Mesenchymal stem cell (in vitro differentiated cells and primary cell): ENCODE measurements around the gene USP7.
"Not testable (repeated sequence)": the region's sequence is repeated elsewhere in the genome, so short reads cannot be mapped to it uniquely, and the experiment has no call there.

Source experiments
- DNase-seq: peaks from one replicate; pipeline ENCODE4 v3.0.0-alpha.2; 2013
- H2AFZ ChIP-seq: one replicate; pipeline ENCODE4 v1.6.1; 2013; ENCODE audit warnings: low read depth, mild to moderate bottlenecking, control low read depth, inconsistent platforms, low read length, moderate library complexity
- H2AK5ac ChIP-seq: 2 replicates; pipeline ENCODE4 v1.6.1; 2013; ENCODE audit warnings: low read length, moderate library complexity, mild to moderate bottlenecking, inconsistent platforms; ENCODE audit not compliant: severe bottlenecking
- H2BK120ac ChIP-seq: one replicate; pipeline ENCODE4 v1.6.1; 2013; ENCODE audit warnings: low read depth, mild to moderate bottlenecking, inconsistent platforms, low read length, moderate library complexity
- H2BK12ac ChIP-seq, 2 experiments: one replicate each; pipeline ENCODE4 v1.6.1; 2013; ENCODE audit warnings: inconsistent platforms in 2 of 2, low read length in 2 of 2, mild to moderate bottlenecking in 2 of 2, moderate library complexity in 2 of 2, control low read depth in 1 of 2
- H2BK15ac ChIP-seq: one replicate; pipeline ENCODE4 v1.6.1; 2013; ENCODE audit warnings: mild to moderate bottlenecking, low read depth, inconsistent platforms; ENCODE audit not compliant: poor library complexity, severe bottlenecking
- H2BK5ac ChIP-seq: 2 replicates; pipeline ENCODE4 v1.6.1; 2013; ENCODE audit warnings: low read depth, mild to moderate bottlenecking, low read length, control low read depth, inconsistent platforms; ENCODE audit not compliant: poor library complexity, severe bottlenecking
- H3K14ac ChIP-seq, 2 experiments: one replicate each; pipeline ENCODE4 v1.6.1; 2013; ENCODE audit warnings: inconsistent platforms in 2 of 2, low read length in 2 of 2, control low read depth in 1 of 2, mild to moderate bottlenecking in 1 of 2, moderate library complexity in 1 of 2
- H3K18ac ChIP-seq, 2 experiments: one replicate each; pipeline ENCODE4 v1.6.1; 2013; ENCODE audit warnings: inconsistent platforms in 2 of 2, low read length in 2 of 2, control low read depth in 1 of 2, low read depth in 1 of 2, mild to moderate bottlenecking in 1 of 2
- H3K23ac ChIP-seq, 2 experiments: one replicate each; pipeline ENCODE4 v1.6.1; 2013; ENCODE audit warnings: inconsistent platforms in 2 of 2, low read length in 2 of 2, mild to moderate bottlenecking in 2 of 2, moderate library complexity in 2 of 2, control low read depth in 1 of 2
- H3K27ac ChIP-seq: 2 replicates; pipeline ENCODE4 v1.5.1; 2013; ENCODE audit warnings: mild to moderate bottlenecking, moderate library complexity, low read length, control low read depth, inconsistent platforms; ENCODE audit not compliant: poor library complexity, severe bottlenecking
- H3K27me3 ChIP-seq, 2 experiments: 2 replicates each; pipeline versions ENCODE4 v1.6.1 to v1.7.0; 2013; ENCODE audit warnings: low read length in 2 of 2, mild to moderate bottlenecking in 2 of 2, moderate library complexity in 2 of 2, control low read depth in 1 of 2, inconsistent platforms in 1 of 2; ENCODE audit not compliant: control insufficient read depth in 1 of 2, insufficient read depth in 1 of 2
- H3K36me3 ChIP-seq, 2 experiments: 2 replicates each; pipeline versions ENCODE4 v1.6.1 to v1.7.0; 2013; ENCODE audit warnings: low read length in 2 of 2, control low read depth in 1 of 2, inconsistent platforms in 1 of 2, low read depth in 1 of 2, mild to moderate bottlenecking in 1 of 2; ENCODE audit not compliant: insufficient read depth in 2 of 2, control insufficient read depth in 1 of 2
- H3K4ac ChIP-seq, 2 experiments: one replicate each; pipeline ENCODE4 v1.6.1; 2013; ENCODE audit warnings: inconsistent platforms in 2 of 2, low read length in 2 of 2, mild to moderate bottlenecking in 2 of 2, moderate library complexity in 2 of 2, control low read depth in 1 of 2, low read depth in 1 of 2
- H3K4me1 ChIP-seq: 2 replicates; pipeline ENCODE4 v1.6.1; 2013; ENCODE audit warnings: low read depth, low read length, control low read depth; ENCODE audit not compliant: control insufficient read depth, insufficient read depth
- H3K4me2 ChIP-seq: 2 replicates; pipeline ENCODE4 v1.6.1; 2013; ENCODE audit warnings: low read length, mild to moderate bottlenecking, inconsistent platforms; ENCODE audit not compliant: poor library complexity, severe bottlenecking
- H3K4me3 ChIP-seq, 2 experiments: 2 replicates each; pipeline versions ENCODE4 v1.5.1 to v1.7.0; 2013; ENCODE audit warnings: low read length in 2 of 2, mild to moderate bottlenecking in 2 of 2, control low read depth in 1 of 2, low read depth in 1 of 2; ENCODE audit not compliant: insufficient read depth in 1 of 2
- H3K79me1 ChIP-seq: replicated peaks from 2 replicates; pipeline ENCODE4 v1.6.1; 2013; ENCODE audit warnings: mild to moderate bottlenecking, control low read depth, low read length, inconsistent platforms; ENCODE audit not compliant: poor library complexity, severe bottlenecking
- H3K9ac ChIP-seq: 2 replicates; pipeline ENCODE4 v1.7.0; 2013; ENCODE audit warnings: mild to moderate bottlenecking, low read length, moderate library complexity
- H3K9me3 ChIP-seq: 2 replicates; pipeline ENCODE4 v1.7.0; 2013; ENCODE audit warnings: mild to moderate bottlenecking, low read length; ENCODE audit not compliant: control insufficient read depth
- H4K8ac ChIP-seq: one replicate; pipeline ENCODE4 v1.6.1; 2013; ENCODE audit warnings: inconsistent platforms, mild to moderate bottlenecking, low read length, moderate library complexity
- H4K91ac ChIP-seq: one replicate; pipeline ENCODE4 v1.6.1; 2013; ENCODE audit warnings: mild to moderate bottlenecking, low read length, inconsistent platforms
- WGBS: methylation state at CpG from one replicate; pipeline ENCODE4 v1.1.7; 2013; ENCODE audit warnings: mixed read lengths; 5-methylcytosine and 5-hydroxymethylcytosine counted together

USP7 gene

DNA sequence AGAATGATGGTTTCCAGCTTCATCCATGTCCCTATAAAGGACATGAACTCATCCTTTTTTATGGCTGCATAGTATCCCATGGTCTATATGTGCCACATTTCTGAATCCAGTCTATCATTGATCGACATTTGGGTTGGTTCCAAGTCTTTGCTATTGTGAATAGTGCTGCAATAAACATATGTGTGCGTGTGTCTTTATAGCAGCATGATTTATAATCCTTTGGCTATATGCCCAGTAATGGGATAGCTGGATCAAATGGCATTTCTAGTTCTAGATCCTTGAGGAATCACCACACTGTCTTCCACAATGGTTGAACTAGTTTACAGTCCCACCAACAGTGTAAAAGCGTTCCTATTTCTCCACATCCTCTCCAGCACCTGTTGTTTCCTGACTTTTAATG, 12.5 kb upstream of the USP7 start:
- not testable (repeated sequence) for H3K9me3 ChIP-seq, H3K36me3 ChIP-seq, H2AFZ ChIP-seq, H2BK12ac ChIP-seq, H3K4me3 ChIP-seq, H3K27ac ChIP-seq, H2AK5ac ChIP-seq, H2BK120ac ChIP-seq, H4K91ac ChIP-seq, H4K8ac ChIP-seq, H3K27me3 ChIP-seq, H2BK15ac ChIP-seq, H3K4me1 ChIP-seq, H3K23ac ChIP-seq, H3K9ac ChIP-seq, H3K4ac ChIP-seq, H3K4me2 ChIP-seq, DNase-seq, H2BK5ac ChIP-seq, H3K79me1 ChIP-seq, H3K18ac ChIP-seq, H3K14ac ChIP-seq
- WGBS = 66% methylated on average over 2 of the region's 3 CpGs

DNA sequence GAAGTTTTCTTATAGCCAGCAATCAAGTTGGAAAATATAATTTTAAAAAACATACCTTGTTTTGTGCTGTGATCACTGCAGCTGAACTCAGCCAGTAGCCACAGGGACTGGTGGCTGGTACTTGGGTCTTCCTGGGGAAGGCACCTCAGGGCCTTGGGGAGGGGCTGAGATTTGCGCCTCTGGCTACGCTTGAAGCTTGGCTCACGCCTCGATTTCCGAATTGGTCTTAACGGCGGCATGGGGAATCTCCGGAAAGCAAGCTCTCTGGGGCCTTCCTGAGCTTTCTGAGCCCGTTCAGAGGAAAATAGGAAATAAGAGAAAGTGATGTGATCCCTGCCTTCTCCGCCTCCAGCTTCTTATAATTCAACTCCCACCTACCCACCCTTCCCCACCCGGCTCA, 11.3 kb upstream of the USP7 start:
- no peak overlapping the region for H3K4ac ChIP-seq
- H3K4me3 ChIP-seq = no peak overlapping the region
- H3K14ac ChIP-seq = no peak overlapping the region
- no peak for DNase-seq
- no peak overlapping the region for H3K18ac ChIP-seq
- H3K79me1 ChIP-seq = no peaks in the 10 kb centered on the region
- H3K23ac ChIP-seq = no peak overlapping the region
- H3K9me3 ChIP-seq = no peaks in the 10 kb centered on the region
- H3K4me1 ChIP-seq = no peaks in the 10 kb centered on the region
- H3K36me3 ChIP-seq = no peaks in the 10 kb centered on the region
- peaks cover 0 to 3% of the 10 kb centered on the region in 2 experiments for H3K27me3 ChIP-seq
- H4K8ac ChIP-seq = no peak overlapping the region
- H3K27ac ChIP-seq = no peak overlapping the region
- H2AK5ac ChIP-seq = no peak overlapping the region
- no peak overlapping the region for H2BK12ac ChIP-seq
- H2BK15ac ChIP-seq = no peak overlapping the region
- no peak overlapping the region for H4K91ac ChIP-seq
- H2BK120ac ChIP-seq = no peak overlapping the region
- no peak overlapping the region for H3K4me2 ChIP-seq
- WGBS = 95% methylated on average over 4 of the region's 11 CpGs
- H3K9ac ChIP-seq = no peak overlapping the region
- H2BK5ac ChIP-seq = no peak overlapping the region
- H2AFZ ChIP-seq = no peak overlapping the region

DNA sequence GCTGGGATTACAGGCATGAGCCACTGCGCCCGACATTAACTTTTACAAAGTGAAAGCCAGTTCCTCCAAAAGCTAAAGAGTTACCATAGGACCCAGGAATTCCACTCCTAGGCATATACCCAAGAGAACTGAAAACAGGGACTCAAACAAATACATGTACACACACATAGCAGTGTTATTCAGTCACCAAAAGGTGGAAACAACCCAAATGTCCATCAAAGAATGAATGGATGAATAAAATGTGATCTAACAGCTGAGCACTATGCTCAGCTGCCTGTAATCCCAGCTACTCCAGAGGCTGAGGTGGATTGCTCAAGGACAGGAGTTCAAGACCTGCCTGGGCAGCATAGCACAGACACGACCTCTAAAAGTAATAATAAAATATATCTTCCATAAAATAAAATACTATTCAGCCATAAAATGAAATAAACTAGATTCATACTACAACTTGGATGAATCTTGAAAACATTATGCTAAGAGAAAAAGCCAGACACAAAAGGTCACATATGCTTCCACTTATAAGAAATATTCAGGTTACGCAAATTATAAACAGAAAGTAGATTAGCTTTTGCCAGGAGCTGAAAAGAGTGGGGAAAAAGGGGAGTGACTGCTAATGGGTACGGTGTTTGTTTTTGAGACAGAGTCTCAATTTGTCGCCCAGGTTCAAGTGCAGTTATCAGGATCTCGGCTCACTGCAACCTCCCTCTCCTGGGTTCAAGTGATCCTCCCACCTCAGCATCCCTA, 9.3 kb upstream of the USP7 start:
- no peak overlapping the region for H2AFZ ChIP-seq
- H3K27me3 ChIP-seq = peaks cover 0 to 3% of the 10 kb centered on the region in 2 experiments
- H2AK5ac ChIP-seq = no peak overlapping the region
- H3K14ac ChIP-seq = no peak overlapping the region
- no peak overlapping the region for H3K4me2 ChIP-seq
- peak; percentile 16 for DNase-seq
- no peak overlapping the region for H3K4ac ChIP-seq
- peak overlapping the region in 1 of 2 experiments; percentile 58 for H3K4me3 ChIP-seq
- H3K4me1 ChIP-seq = no peaks in the 10 kb centered on the region
- H3K23ac ChIP-seq = no peak overlapping the region
- WGBS = 72% methylated on average over 6 of the region's 7 CpGs
- no peak overlapping the region for H3K27ac ChIP-seq
- no peak overlapping the region for H3K18ac ChIP-seq
- no peak overlapping the region for H2BK5ac ChIP-seq
- no peak overlapping the region for H4K91ac ChIP-seq
- H3K79me1 ChIP-seq = no peaks in the 10 kb centered on the region
- no peaks in the 10 kb centered on the region for H3K9me3 ChIP-seq
- no peak overlapping the region for H2BK120ac ChIP-seq
- no peak overlapping the region for H2BK15ac ChIP-seq
- H3K36me3 ChIP-seq = no peaks in the 10 kb centered on the region
- H2BK12ac ChIP-seq = no peak overlapping the region
- H4K8ac ChIP-seq = no peak overlapping the region
- H3K9ac ChIP-seq = peak overlapping the region; percentile 6

DNA sequence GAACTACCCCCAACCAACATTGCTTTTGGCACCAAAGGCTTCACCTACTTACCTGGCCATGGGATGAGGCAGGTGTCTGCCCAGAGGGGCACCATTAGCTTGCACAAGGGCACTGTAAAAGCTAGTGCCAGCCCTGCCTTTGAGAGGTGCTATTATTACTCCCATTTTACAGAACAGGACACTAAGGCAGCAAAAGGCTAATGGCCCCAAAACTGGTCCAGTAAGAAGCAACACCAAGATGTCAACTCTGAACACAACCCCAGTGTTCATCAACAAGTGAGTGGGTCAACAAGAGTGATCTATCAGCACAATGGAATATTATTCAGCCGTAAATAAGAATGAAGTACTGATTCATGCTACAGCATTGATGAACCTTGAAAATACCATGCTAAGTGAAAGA, 7.7 kb upstream of the USP7 start:
- Histone ChIP-seq H3K18ac (no peak overlapping the region), H3K79me1 (no peaks in the 10 kb centered on the region), H2BK5ac (no peak overlapping the region), H2BK12ac (no peak overlapping the region), H2BK120ac (no peak overlapping the region), H3K27me3 (peaks cover 0 to 3% of the 10 kb centered on the region in 2 experiments), H2AK5ac (no peak overlapping the region), H3K14ac (no peak overlapping the region), H3K4ac (no peak overlapping the region), H2AFZ (no peak overlapping the region), H3K4me3 (no peak overlapping the region), H3K27ac (no peak overlapping the region), H2BK15ac (no peak overlapping the region), H3K36me3 (no peaks in the 10 kb centered on the region), H3K4me1 (no peaks in the 10 kb centered on the region), H4K8ac (no peak overlapping the region), H3K23ac (no peak overlapping the region), H4K91ac (no peak overlapping the region), H3K9ac (no peak overlapping the region), H3K4me2 (no peak overlapping the region), H3K9me3 (no peaks in the 10 kb centered on the region)
- DNase-seq = no peak
- WGBS = no CpG with 5 or more reads among the region's 1 CpG
